ENCODE data around the gene ALPL.

ALPL gene

GRCh38 chr1:21539933-21540332, 30.7 kb downstream of the ALPL start:
- H3K4me3 ChIP-seq (ENCODE audit: insufficient read length, low read depth) = no peak overlapping the region
- no peak for TF ChIP-seq ZNF274 (IDR thresholded peaks at IDR 0.05; ENCODE audit: low read depth, low read length)
- TF ChIP-seq YY1 (IDR thresholded peaks at IDR 0.05; ENCODE audit: insufficient read depth, insufficient read length) = no peak
- TF ChIP-seq SUZ12 (IDR thresholded peaks at IDR 0.05; ENCODE audit: extremely low read depth, insufficient read depth, insufficient read length) = no peak
- peaks cover 3% of the 10 kb centered on the region for H3K36me3 ChIP-seq (ENCODE audit: insufficient read depth, insufficient read length, low read length)
- no peak overlapping the region for H3K9ac ChIP-seq (ENCODE audit: insufficient read length, low read depth)
- DNase-seq (ENCODE audit: low read depth, low spot score) = no peak
- H3K4me1 ChIP-seq (ENCODE audit: insufficient read depth, insufficient read length) = peaks cover 14% of the 10 kb centered on the region
- no peaks in the 10 kb centered on the region for H3K27me3 ChIP-seq (ENCODE audit: insufficient read depth, insufficient read length)
- no peaks in the 10 kb centered on the region for H3K9me3 ChIP-seq (ENCODE audit: insufficient read depth, low read length)

- Histone ChIP-seq H3K36me3 (ENCODE audit: insufficient read depth, insufficient read length, low read length) (peaks cover 3% of the 10 kb centered on the region), H3K4me3 (ENCODE audit: insufficient read length, low read depth) (no peak overlapping the region), H3K9me3 (ENCODE audit: insufficient read depth, low read length) (no peaks in the 10 kb centered on the region), H3K9ac (ENCODE audit: insufficient read length, low read depth) (no peak overlapping the region), H3K27me3 (ENCODE audit: insufficient read depth, insufficient read length) (no peaks in the 10 kb centered on the region), H3K4me1 (ENCODE audit: insufficient read depth, insufficient read length) (peaks cover 14% of the 10 kb centered on the region)
- no peak for DNase-seq (ENCODE audit: low read depth, low spot score)
- TF ChIP-seq YY1 (IDR thresholded peaks at IDR 0.05; ENCODE audit: insufficient read depth, insufficient read length) (no peak), SUZ12 (IDR thresholded peaks at IDR 0.05; ENCODE audit: extremely low read depth, insufficient read depth, insufficient read length) (no peak), ZNF274 (IDR thresholded peaks at IDR 0.05; ENCODE audit: low read depth, low read length) (no peak)
Measured at GRCh38 chr1:21541329-21541728, 32.1 kb downstream of the ALPL start.

GRCh38 chr1:21541835-21542234, 32.6 kb downstream of the ALPL start:
- Histone ChIP-seq H3K36me3 (ENCODE audit: insufficient read depth, insufficient read length, low read length) (peaks cover 3% of the 10 kb centered on the region), H3K4me3 (ENCODE audit: insufficient read length, low read depth) (no peak overlapping the region), H3K9ac (ENCODE audit: insufficient read length, low read depth) (no peak overlapping the region), H3K9me3 (ENCODE audit: insufficient read depth, low read length) (no peaks in the 10 kb centered on the region), H3K27me3 (ENCODE audit: insufficient read depth, insufficient read length) (no peaks in the 10 kb centered on the region), H3K4me1 (ENCODE audit: insufficient read depth, insufficient read length) (peaks cover 14% of the 10 kb centered on the region)
- no peak for DNase-seq (ENCODE audit: low read depth, low spot score)
- TF ChIP-seq SUZ12 (IDR thresholded peaks at IDR 0.05; ENCODE audit: extremely low read depth, insufficient read depth, insufficient read length) = no peak
- no peak for TF ChIP-seq YY1 (IDR thresholded peaks at IDR 0.05; ENCODE audit: insufficient read depth, insufficient read length)
- TF ChIP-seq ZNF274 (IDR thresholded peaks at IDR 0.05; ENCODE audit: low read depth, low read length) = no peak

GRCh38 chr1:21543598-21543997, 34.4 kb downstream of the ALPL start:
- Histone ChIP-seq H3K9ac (ENCODE audit: insufficient read length, low read depth) (no peak overlapping the region), H3K4me3 (ENCODE audit: insufficient read length, low read depth) (no peak overlapping the region), H3K36me3 (ENCODE audit: insufficient read depth, insufficient read length, low read length) (peaks cover under 1% of the 10 kb centered on the region), H3K27me3 (ENCODE audit: insufficient read depth, insufficient read length) (no peaks in the 10 kb centered on the region), H3K9me3 (ENCODE audit: insufficient read depth, low read length) (no peaks in the 10 kb centered on the region), H3K4me1 (ENCODE audit: insufficient read depth, insufficient read length) (peaks cover 11% of the 10 kb centered on the region)
- no peak for DNase-seq (ENCODE audit: low read depth, low spot score)
- TF ChIP-seq YY1 (IDR thresholded peaks at IDR 0.05; ENCODE audit: insufficient read depth, insufficient read length) (no peak), SUZ12 (IDR thresholded peaks at IDR 0.05; ENCODE audit: extremely low read depth, insufficient read depth, insufficient read length) (no peak), ZNF274 (IDR thresholded peaks at IDR 0.05; ENCODE audit: low read depth, low read length) (no peak)

GRCh38 chr1:21544095-21544494, 34.9 kb downstream of the ALPL start:
- H3K4me1 ChIP-seq (ENCODE audit: insufficient read depth, insufficient read length) = peaks cover 11% of the 10 kb centered on the region
- no peaks in the 10 kb centered on the region for H3K27me3 ChIP-seq (ENCODE audit: insufficient read depth, insufficient read length)
- H3K4me3 ChIP-seq (ENCODE audit: insufficient read length, low read depth) = no peak overlapping the region
- DNase-seq (ENCODE audit: low read depth, low spot score) = no peak
- no peak for TF ChIP-seq ZNF274 (IDR thresholded peaks at IDR 0.05; ENCODE audit: low read depth, low read length)
- no peak for TF ChIP-seq SUZ12 (IDR thresholded peaks at IDR 0.05; ENCODE audit: extremely low read depth, insufficient read depth, insufficient read length)
- no peak for TF ChIP-seq YY1 (IDR thresholded peaks at IDR 0.05; ENCODE audit: insufficient read depth, insufficient read length)
- peaks cover 5% of the 10 kb centered on the region for H3K36me3 ChIP-seq (ENCODE audit: insufficient read depth, insufficient read length, low read length)
- H3K9me3 ChIP-seq (ENCODE audit: insufficient read depth, low read length) = no peaks in the 10 kb centered on the region
- no peak overlapping the region for H3K9ac ChIP-seq (ENCODE audit: insufficient read length, low read depth)

- Histone ChIP-seq H3K27me3 (ENCODE audit: insufficient read depth, insufficient read length) (no peaks in the 10 kb centered on the region), H3K9ac (ENCODE audit: insufficient read length, low read depth) (no peak overlapping the region), H3K4me1 (ENCODE audit: insufficient read depth, insufficient read length) (peaks cover 4% of the 10 kb centered on the region), H3K36me3 (ENCODE audit: insufficient read depth, insufficient read length, low read length) (peaks cover 6% of the 10 kb centered on the region), H3K4me3 (ENCODE audit: insufficient read length, low read depth) (no peak overlapping the region), H3K9me3 (ENCODE audit: insufficient read depth, low read length) (no peaks in the 10 kb centered on the region)
- TF ChIP-seq ZNF274 (IDR thresholded peaks at IDR 0.05; ENCODE audit: low read depth, low read length) (no peak), SUZ12 (IDR thresholded peaks at IDR 0.05; ENCODE audit: extremely low read depth, insufficient read depth, insufficient read length) (no peak), YY1 (IDR thresholded peaks at IDR 0.05; ENCODE audit: insufficient read depth, insufficient read length) (no peak)
- DNase-seq (ENCODE audit: low read depth, low spot score) = no peak
Measured at GRCh38 chr1:21546122-21546825, 37.1 kb downstream of the ALPL start.

GRCh38 chr1:21547876-21548275, 38.7 kb downstream of the ALPL start:
- H3K9ac ChIP-seq (ENCODE audit: insufficient read length, low read depth) = no peak overlapping the region
- TF ChIP-seq ZNF274 (IDR thresholded peaks at IDR 0.05; ENCODE audit: low read depth, low read length) = no peak
- TF ChIP-seq YY1 (IDR thresholded peaks at IDR 0.05; ENCODE audit: insufficient read depth, insufficient read length) = no peak
- TF ChIP-seq SUZ12 (IDR thresholded peaks at IDR 0.05; ENCODE audit: extremely low read depth, insufficient read depth, insufficient read length) = no peak
- DNase-seq (ENCODE audit: low read depth, low spot score) = no peak
- peaks cover 6% of the 10 kb centered on the region for H3K36me3 ChIP-seq (ENCODE audit: insufficient read depth, insufficient read length, low read length)
- H3K4me1 ChIP-seq (ENCODE audit: insufficient read depth, insufficient read length) = peaks cover 4% of the 10 kb centered on the region
- H3K9me3 ChIP-seq (ENCODE audit: insufficient read depth, low read length) = no peaks in the 10 kb centered on the region
- H3K4me3 ChIP-seq (ENCODE audit: insufficient read length, low read depth) = no peak overlapping the region
- H3K27me3 ChIP-seq (ENCODE audit: insufficient read depth, insufficient read length) = no peaks in the 10 kb centered on the region
